Stimulated activated memory B cell treated with anti-CD40 and anti-IgM and Interleukin-4, amounts not matched to agents 10 μg/mL and 1 μg/mL and 100 μg/mL, for 72 hours (primary cell): ENCODE results near the gene CEP164.
A peak's percentile ranks its signal among the peaks of the same experiment; 100 is the strongest.

Experiments
- ATAC-seq: fragments of 150-1000 bp; cut with Tn5 transposase; 2 replicates; pipeline ENCODE4 v1.10.0; 2021
- H3K27ac Mint-ChIP-seq: one replicate; pipeline ENCODE4 v1.8.0; 2022; ENCODE audit warnings: mild to moderate bottlenecking, mixed read lengths
- H3K27me3 Mint-ChIP-seq: one replicate; pipeline ENCODE4 v1.8.0; 2022; ENCODE audit warnings: mixed read lengths
- H3K36me3 Mint-ChIP-seq: one replicate; pipeline ENCODE4 v1.8.0; 2022; ENCODE audit warnings: mixed read lengths
- H3K4me1 Mint-ChIP-seq: one replicate; pipeline ENCODE4 v1.8.0; 2022; ENCODE audit warnings: mixed read lengths
- H3K4me3 Mint-ChIP-seq: one replicate; pipeline ENCODE4 v1.8.0; 2022; ENCODE audit warnings: mild to moderate bottlenecking, moderate library complexity, mixed read lengths
- H3K9me3 Mint-ChIP-seq: one replicate; pipeline ENCODE4 v1.8.0; 2022; ENCODE audit warnings: mixed read lengths

Gene CEP164

GRCh38 chr11:117299351-117300282, 28.0 kb upstream of the CEP164 start:
- Mint-ChIP-seq H3K4me3 (no peak overlapping the region), H3K27ac (no peak overlapping the region), H3K9me3 (no peaks in the 10 kb centered on the region), H3K4me1 (peaks cover 8% of the 10 kb centered on the region), H3K36me3 (no peaks in the 10 kb centered on the region), H3K27me3 (peaks cover 30% of the 10 kb centered on the region)
- ATAC-seq, result no peak

GRCh38 chr11:117300283-117300663, 27.4 kb upstream of the CEP164 start:
- H3K27ac Mint-ChIP-seq, result no peak overlapping the region
- no peaks in the 10 kb centered on the region for H3K36me3 Mint-ChIP-seq
- no peak overlapping the region for H3K4me3 Mint-ChIP-seq
- peaks cover 36% of the 10 kb centered on the region for H3K27me3 Mint-ChIP-seq
- H3K4me1 Mint-ChIP-seq, result peaks cover 8% of the 10 kb centered on the region
- H3K9me3 Mint-ChIP-seq, result no peaks in the 10 kb centered on the region
- ATAC-seq, result peak; percentile 37

GRCh38 chr11:117300773-117301172, 26.9 kb upstream of the CEP164 start:
- Mint-ChIP-seq H3K4me1 (peaks cover 8% of the 10 kb centered on the region), H3K4me3 (no peak overlapping the region), H3K9me3 (no peaks in the 10 kb centered on the region), H3K27me3 (peaks cover 40% of the 10 kb centered on the region), H3K36me3 (no peaks in the 10 kb centered on the region), H3K27ac (no peak overlapping the region)
- no peak for ATAC-seq

- peak; percentile 56 for ATAC-seq
- Mint-ChIP-seq H3K4me1 (peaks cover 8% of the 10 kb centered on the region), H3K36me3 (no peaks in the 10 kb centered on the region), H3K27me3 (peaks cover 40% of the 10 kb centered on the region), H3K9me3 (no peaks in the 10 kb centered on the region), H3K4me3 (no peak overlapping the region), H3K27ac (no peak overlapping the region)
Measured at GRCh38 chr11:117302228-117302627, 25.4 kb upstream of the CEP164 start.

- ATAC-seq, result no peak
- peaks cover 8% of the 10 kb centered on the region for H3K4me1 Mint-ChIP-seq
- peaks cover 45% of the 10 kb centered on the region for H3K27me3 Mint-ChIP-seq
- H3K36me3 Mint-ChIP-seq, result no peaks in the 10 kb centered on the region
- no peak overlapping the region for H3K27ac Mint-ChIP-seq
- no peaks in the 10 kb centered on the region for H3K9me3 Mint-ChIP-seq
- H3K4me3 Mint-ChIP-seq, result no peak overlapping the region
Measured at GRCh38 chr11:117303101-117303500, 24.6 kb upstream of the CEP164 start.

GRCh38 chr11:117303646-117304315, 23.9 kb upstream of the CEP164 start:
- H3K4me3 Mint-ChIP-seq, result no peak overlapping the region
- no peak for ATAC-seq
- peaks cover 52% of the 10 kb centered on the region for H3K27me3 Mint-ChIP-seq
- no peaks in the 10 kb centered on the region for H3K9me3 Mint-ChIP-seq
- H3K36me3 Mint-ChIP-seq, result no peaks in the 10 kb centered on the region
- no peak overlapping the region for H3K27ac Mint-ChIP-seq
- peaks cover 8% of the 10 kb centered on the region for H3K4me1 Mint-ChIP-seq

GRCh38 chr11:117305145-117305544, 22.5 kb upstream of the CEP164 start:
- peaks cover 58% of the 10 kb centered on the region for H3K27me3 Mint-ChIP-seq
- no peak for ATAC-seq
- peaks cover 8% of the 10 kb centered on the region for H3K4me1 Mint-ChIP-seq
- H3K9me3 Mint-ChIP-seq, result no peaks in the 10 kb centered on the region
- no peaks in the 10 kb centered on the region for H3K36me3 Mint-ChIP-seq
- no peak overlapping the region for H3K27ac Mint-ChIP-seq
- H3K4me3 Mint-ChIP-seq, result no peak overlapping the region

GRCh38 chr11:117309310-117309709, 18.3 kb upstream of the CEP164 start:
- no peaks in the 10 kb centered on the region for H3K36me3 Mint-ChIP-seq
- peaks cover 2% of the 10 kb centered on the region for H3K4me1 Mint-ChIP-seq
- H3K4me3 Mint-ChIP-seq, result no peak overlapping the region
- H3K27me3 Mint-ChIP-seq, result peaks cover 66% of the 10 kb centered on the region
- no peak for ATAC-seq
- H3K27ac Mint-ChIP-seq, result no peak overlapping the region
- no peaks in the 10 kb centered on the region for H3K9me3 Mint-ChIP-seq

- no peak overlapping the region for H3K27ac Mint-ChIP-seq
- H3K27me3 Mint-ChIP-seq, result peaks cover 83% of the 10 kb centered on the region
- no peaks in the 10 kb centered on the region for H3K9me3 Mint-ChIP-seq
- H3K36me3 Mint-ChIP-seq, result no peaks in the 10 kb centered on the region
- no peak overlapping the region for H3K4me3 Mint-ChIP-seq
- no peak for ATAC-seq
- H3K4me1 Mint-ChIP-seq, result peaks cover 17% of the 10 kb centered on the region
Measured at GRCh38 chr11:117313091-117313490, 14.6 kb upstream of the CEP164 start.

GRCh38 chr11:117313828-117314768, 13.6 kb upstream of the CEP164 start:
- Mint-ChIP-seq H3K27me3 (peaks cover 74% of the 10 kb centered on the region), H3K27ac (no peak overlapping the region), H3K4me3 (no peak overlapping the region)

GRCh38 chr11:117314840-117315239, 12.8 kb upstream of the CEP164 start:
- Mint-ChIP-seq H3K9me3 (no peaks in the 10 kb centered on the region), H3K4me1 (peaks cover 17% of the 10 kb centered on the region), H3K27ac (no peak overlapping the region), H3K27me3 (peaks cover 68% of the 10 kb centered on the region), H3K36me3 (no peaks in the 10 kb centered on the region), H3K4me3 (no peak overlapping the region)
- no peak for ATAC-seq

More at GRCh38 chr11:117313828-117314768, 13.6 kb upstream of the CEP164 start:
- no peaks in the 10 kb centered on the region for H3K9me3 Mint-ChIP-seq
- peaks cover 17% of the 10 kb centered on the region for H3K4me1 Mint-ChIP-seq
- ATAC-seq, result no peak
- H3K36me3 Mint-ChIP-seq, result no peaks in the 10 kb centered on the region

- peaks cover 68% of the 10 kb centered on the region for H3K27me3 Mint-ChIP-seq
- ATAC-seq, result peak; percentile 69
- H3K36me3 Mint-ChIP-seq, result no peaks in the 10 kb centered on the region
- peaks cover 17% of the 10 kb centered on the region for H3K4me1 Mint-ChIP-seq
- H3K9me3 Mint-ChIP-seq, result no peaks in the 10 kb centered on the region
- H3K27ac Mint-ChIP-seq, result no peak overlapping the region
- H3K4me3 Mint-ChIP-seq, result peak overlapping the region; percentile 75
Measured at GRCh38 chr11:117315285-117316196, 12.1 kb upstream of the CEP164 start.

GRCh38 chr11:117316197-117316961, 11.3 kb upstream of the CEP164 start, which contains the start of gene BACE1:
BACE1 (minus strand) TSS chr11:117316256; CDS start chr11:117315795, 461 bp downstream.
- no peaks in the 10 kb centered on the region for H3K36me3 Mint-ChIP-seq
- H3K27me3 Mint-ChIP-seq, result peaks cover 62% of the 10 kb centered on the region
- peak within 1 kb of the TSS; percentile 75 for H3K4me3 Mint-ChIP-seq
- peak; percentile 46 for ATAC-seq
- H3K4me1 Mint-ChIP-seq, result peaks cover 17% of the 10 kb centered on the region
- H3K9me3 Mint-ChIP-seq, result peaks cover 3% of the 10 kb centered on the region
- no peak within 1 kb of the TSS for H3K27ac Mint-ChIP-seq
